ENCODE measurements around the gene TMUB2.
A peak's percentile ranks its signal among the peaks of the same experiment; 100 is the strongest.
"Not testable (repeated sequence)": the region's sequence is repeated elsewhere in the genome, so short reads cannot be mapped to it uniquely, and the experiment has no call there.

Gene TMUB2

GRCh38 chr17:44219616-44220212, 32.9 kb downstream of the TMUB2 start, which contains the start of gene UBTF:
TSS of gene UBTF (minus strand) at chr17:44219675. CDS start at chr17:44218229, 1,446 bp downstream.
- peak; percentile 54 for DNase-seq

DNA sequence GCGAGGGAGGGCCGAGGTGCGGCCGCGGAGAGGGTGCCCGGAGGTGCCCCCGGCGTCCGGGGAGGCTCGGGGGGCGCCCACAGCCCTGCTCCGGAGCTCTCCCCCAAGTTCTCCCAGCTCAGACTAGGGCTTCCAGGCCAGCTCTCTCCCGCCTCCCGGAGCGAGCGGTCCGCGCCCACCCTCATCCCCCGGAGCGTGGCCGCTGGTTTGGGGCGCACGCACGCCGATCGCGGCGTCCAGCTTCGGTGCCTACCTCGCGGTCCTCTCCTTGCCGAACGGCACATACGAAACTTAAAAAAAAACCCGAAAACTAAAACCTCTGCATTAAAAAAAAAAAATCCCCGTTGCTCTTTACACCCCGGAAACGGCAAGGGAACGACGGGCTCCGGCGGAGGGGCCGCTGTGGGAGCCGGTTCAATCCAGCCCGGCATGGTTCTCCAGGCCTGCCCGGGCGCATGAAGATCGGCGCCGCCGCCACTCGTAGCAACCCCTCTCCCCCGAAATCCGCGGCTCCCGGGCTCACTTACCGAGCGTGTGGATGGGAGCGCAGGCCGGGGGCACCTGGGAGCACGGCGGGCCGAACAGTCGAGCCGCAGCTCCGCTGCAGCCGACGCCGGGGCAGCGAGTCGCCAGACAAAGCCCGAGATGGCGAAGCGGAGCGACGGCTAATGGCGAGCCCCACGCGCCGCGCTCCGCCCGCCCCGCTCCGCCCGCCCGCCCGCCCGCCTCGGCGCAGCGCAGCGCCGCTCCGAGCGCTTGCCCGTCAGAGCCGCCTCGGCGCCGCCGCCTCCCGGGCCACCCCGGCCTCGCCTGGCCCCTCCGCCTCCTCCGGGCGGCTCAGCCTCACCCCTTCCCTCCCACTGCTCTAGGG, 33.7 kb downstream of the TMUB2 start:
- DNase-seq = no peak

- DNase-seq = peak; percentile 53
Measured at GRCh38 chr17:44221084-44221861, 34.5 kb downstream of the TMUB2 start.

DNA sequence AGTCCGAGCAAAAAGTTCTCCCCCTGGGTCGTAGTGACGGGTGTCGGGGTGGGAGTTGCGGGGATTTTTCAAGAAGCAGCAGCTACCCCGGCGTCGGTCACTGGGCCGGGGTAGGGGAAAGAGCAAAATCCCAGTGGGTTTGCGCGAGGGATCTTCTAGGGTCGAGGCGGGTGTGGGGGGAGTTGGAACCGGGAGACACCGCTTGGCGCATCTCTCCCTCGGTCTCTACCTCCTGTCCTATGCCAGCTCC, 35.0 kb downstream of the TMUB2 start:
- DNase-seq = no peak

DNA sequence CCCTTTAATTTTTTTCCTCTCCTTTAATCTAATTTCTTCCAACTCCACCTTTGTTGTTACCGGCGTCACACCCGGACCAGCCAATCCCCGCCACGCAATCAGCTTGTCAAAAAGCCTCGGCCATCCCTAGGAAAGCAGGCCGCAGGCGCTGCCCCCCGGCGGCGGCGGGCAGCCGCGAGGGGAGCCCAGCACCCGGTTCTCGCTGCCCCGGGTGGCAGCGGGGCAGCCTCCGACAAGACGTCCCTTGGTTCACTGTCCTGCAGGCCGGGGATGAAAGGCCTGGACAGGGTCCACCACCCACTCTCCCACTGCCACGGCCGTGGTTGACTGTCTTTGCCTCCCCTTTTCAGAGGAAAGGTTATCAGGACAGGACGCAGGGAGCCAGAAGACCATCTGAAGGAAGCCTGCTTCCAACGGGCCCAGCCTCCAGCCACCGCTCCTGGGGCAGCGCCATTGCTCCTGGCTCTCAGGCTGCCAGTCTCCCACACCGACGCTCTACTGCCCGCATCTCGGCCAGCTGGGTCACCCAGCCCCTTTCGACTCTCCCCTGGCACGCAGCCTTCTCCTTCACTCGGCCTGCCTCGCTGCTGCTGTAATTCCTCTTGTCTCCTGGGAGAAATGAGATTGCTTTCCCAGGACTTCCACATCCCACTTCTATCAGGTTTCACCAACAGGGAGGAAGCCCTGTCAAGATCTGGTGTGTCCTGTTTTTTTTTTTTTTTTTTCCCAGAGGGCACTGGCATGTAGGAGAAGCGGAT, 35.5 kb downstream of the TMUB2 start:
- DNase-seq = no peak

DNA sequence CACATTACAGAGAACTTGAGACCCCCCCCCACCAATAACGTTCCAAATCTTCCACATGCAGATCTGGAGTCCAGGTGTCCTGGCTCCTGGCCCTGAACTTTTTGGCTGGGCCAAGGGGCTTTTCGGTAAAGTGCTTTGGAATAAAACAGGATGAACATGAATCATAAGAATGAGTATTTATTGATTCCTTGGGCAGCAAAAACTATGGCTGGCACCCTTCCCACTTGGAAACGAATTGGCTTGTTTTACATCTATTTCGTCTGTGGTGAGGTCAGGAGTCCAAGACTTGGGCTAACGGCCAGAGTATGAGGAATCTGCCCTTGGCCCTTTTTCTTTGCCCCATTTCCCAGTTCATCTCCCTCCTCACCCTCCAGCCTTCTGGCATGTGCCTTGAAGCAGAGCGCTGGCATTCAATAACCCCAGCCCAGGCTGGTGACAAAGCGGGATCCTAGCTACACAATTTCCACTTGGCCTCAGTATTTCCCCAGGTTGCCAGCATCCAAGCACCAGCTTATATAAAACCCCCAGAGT, 36.8 kb downstream of the TMUB2 start:
- DNase-seq = no peak

- DNase-seq = no peak
Measured at GRCh38 chr17:44229090-44229489, 42.3 kb downstream of the TMUB2 start.

DNA sequence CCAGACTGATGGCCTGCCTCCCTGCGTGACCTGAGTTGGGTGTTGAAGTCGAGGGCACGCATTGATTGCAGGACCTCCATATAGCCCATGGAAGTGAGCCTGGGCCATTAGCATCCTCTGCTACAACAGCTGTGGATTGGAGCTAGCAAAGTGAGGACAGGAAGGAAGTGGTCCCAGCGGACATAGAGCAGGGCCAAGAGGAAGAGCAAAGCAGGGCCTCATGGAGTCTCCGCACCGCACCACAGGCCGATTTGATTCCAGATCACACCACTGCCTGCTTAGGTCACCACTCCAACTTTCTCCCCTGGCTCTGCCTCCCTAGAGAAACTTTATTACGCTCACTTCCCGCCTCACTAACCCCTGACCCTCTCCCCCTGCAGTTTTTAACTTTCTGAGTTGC, 43.4 kb downstream of the TMUB2 start:
- DNase-seq = no peak

- DNase-seq = no peak
Measured at GRCh38 chr17:44232061-44232460, 45.3 kb downstream of the TMUB2 start.

DNA sequence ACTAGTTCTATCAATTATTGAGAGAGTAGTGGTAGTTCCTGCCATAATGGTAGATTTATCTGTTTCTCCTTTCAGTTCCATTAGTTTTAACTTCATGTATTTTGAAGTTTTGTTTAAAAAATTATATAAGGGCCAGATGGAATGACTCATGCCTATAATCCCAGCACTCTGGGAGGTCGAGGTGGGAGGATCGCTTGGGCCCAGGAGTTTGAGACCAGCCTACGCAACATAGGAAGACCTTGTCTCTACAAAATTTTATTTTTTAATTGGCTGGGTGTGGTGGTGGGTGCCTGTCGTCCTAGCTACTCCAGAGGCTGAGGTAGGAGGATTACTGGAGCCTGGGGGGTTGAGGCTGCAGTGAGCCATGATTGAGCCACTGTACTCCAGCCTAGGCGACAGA, 46.8 kb downstream of the TMUB2 start:
- DNase-seq = no peak

- no peak for DNase-seq
Measured at GRCh38 chr17:44235583-44235936, 48.8 kb downstream of the TMUB2 start.

DNA sequence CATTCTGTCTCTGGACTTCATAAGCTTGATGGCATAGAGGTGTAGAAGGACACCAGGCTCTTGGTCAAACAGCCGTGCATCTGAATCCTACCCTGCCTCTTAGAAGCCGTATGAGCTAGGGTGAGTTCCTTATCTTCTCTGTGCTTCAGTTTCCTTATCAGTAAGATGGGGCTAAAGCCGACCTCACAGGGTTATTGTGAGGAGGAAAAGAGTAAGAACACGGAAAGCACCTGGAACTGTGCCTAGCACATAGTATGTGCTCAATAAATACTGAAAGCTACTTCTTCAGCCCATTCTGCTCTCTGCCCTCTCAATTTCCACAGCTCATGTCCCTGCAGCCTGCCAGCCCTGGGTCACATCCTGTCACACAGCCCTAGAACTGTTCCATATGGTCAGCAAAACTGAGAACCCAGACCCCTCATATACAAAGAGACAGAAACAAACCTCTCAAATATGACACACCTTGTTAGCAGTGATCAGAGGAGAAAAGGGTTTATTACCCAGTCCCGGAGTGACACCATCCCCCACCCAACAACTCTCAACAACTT, 49.7 kb downstream of the TMUB2 start:
- DNase-seq = no peak

DNA sequence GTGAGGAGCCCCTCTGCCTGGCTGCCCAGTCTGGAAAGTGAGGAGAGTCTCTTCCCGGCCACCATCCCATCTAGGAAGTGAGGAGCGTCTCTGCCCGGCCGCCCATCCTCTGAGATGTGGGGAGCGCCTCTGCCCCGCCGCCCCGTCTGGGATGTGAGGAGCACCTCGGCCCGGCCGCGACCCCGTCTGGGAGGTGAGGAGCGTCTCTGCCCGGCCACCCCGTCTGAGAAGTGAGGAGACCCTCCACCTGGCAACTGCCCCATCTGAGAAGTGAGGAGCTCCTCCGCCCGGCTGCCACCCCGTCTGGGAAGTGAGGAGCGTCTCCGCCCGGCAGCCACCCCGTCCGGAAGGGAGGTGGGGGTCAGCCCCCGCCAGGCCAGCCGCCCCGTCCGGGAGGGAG, 51.1 kb downstream of the TMUB2 start:
- not testable (repeated sequence) for DNase-seq

DNA sequence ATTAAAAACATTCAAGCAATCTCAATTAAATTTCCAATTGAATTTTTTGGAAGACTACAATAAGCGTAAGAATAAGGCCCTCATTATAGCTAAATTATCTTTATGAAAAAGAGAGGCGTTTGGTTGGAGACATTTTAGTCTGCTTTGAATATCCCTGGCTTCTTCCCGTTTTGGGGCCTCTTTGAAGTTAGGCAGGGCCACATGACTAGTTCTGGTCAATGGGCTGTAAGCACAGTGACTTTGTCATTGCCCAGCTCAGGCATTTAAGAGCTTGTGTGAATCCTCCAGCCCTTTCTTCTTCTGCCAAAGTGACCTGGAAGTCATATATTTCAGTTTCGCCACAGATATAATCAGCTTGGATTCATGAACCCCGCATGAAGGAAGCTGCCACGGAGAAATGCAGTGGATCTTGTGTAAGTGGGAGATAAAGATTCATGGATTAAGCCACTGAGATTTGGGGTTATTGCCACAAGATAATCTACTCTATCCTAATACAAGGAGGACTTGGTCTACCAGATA, 54.4 kb downstream of the TMUB2 start:
- DNase-seq = no peak

All from KG1 (cell line).